CD4-positive, alpha-beta T cell treated with Interleukin-12 subunit alpha and Interleukin-12 subunit beta, for 1 hour (primary cell): ENCODE measurements around the gene PARD3B.

Source experiments
- DNase-seq: peaks from one replicate; pipeline ENCODE4 v3.0.0-alpha.2; 2020

The PARD3B gene, protein sequence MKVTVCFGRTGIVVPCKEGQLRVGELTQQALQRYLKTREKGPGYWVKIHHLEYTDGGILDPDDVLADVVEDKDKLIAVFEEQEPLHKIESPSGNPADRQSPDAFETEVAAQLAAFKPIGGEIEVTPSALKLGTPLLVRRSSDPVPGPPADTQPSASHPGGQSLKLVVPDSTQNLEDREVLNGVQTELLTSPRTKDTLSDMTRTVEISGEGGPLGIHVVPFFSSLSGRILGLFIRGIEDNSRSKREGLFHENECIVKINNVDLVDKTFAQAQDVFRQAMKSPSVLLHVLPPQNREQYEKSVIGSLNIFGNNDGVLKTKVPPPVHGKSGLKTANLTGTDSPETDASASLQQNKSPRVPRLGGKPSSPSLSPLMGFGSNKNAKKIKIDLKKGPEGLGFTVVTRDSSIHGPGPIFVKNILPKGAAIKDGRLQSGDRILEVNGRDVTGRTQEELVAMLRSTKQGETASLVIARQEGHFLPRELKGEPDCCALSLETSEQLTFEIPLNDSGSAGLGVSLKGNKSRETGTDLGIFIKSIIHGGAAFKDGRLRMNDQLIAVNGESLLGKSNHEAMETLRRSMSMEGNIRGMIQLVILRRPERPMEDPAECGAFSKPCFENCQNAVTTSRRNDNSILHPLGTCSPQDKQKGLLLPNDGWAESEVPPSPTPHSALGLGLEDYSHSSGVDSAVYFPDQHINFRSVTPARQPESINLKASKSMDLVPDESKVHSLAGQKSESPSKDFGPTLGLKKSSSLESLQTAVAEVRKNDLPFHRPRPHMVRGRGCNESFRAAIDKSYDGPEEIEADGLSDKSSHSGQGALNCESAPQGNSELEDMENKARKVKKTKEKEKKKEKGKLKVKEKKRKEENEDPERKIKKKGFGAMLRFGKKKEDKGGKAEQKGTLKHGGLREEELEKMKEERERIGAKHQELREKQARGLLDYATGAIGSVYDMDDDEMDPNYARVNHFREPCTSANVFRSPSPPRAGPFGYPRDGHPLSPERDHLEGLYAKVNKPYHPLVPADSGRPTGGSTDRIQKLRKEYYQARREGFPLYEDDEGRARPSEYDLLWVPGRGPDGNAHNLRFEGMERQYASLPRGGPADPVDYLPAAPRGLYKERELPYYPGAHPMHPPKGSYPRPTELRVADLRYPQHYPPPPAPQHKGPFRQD (N-terminal part only)

DNA sequence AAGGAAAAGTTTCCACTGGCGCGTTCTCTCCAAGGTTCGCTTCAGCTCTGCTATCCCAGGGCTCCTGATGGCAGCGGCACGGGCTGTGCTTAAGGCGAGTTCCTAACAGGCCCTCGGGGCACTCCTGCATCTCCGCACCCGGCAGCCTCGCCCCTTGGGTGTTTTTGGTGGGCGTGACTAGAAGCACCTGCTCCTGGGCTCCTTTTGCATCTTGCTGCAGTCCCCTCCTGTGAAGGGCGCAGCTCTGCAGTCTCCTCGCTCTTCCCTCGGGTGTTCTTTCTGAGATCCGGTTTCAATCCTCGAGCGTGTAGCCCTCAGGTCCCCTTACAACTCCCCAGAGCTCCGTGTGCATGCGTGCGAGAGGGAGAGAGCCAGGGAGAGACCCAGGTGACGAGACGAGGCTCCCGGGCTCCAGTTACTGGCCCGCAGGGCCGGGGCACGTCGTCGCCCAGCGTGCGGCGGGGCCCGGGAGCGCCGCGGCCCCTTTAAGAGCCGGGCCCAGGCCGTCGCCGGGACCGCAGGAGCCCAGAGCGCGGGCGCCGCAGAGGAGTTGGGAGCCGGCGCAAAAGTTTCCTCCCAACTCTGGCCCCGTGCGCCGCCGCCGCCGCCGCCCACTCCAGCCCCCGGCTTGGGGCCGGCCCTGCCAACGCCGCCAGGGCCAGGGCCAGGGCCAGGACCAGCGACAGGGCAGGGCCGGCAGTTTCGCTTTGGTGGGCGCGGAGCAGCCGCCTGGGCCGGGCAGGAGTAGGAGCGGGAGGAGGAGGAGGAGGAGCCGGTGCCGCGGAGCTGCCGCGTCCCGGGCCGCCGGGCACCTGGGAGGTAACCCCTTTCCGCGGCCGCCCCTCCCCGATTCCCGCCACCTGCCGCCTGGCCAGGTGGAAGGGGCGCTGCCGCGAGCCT is at the start of gene PARD3B:
PARD3B (plus strand) TSS at position 515 of the 900 bp plus-strand sequence. CDS start 525 bp downstream, outside the sequence.
- DNase-seq, result no peak

DNA sequence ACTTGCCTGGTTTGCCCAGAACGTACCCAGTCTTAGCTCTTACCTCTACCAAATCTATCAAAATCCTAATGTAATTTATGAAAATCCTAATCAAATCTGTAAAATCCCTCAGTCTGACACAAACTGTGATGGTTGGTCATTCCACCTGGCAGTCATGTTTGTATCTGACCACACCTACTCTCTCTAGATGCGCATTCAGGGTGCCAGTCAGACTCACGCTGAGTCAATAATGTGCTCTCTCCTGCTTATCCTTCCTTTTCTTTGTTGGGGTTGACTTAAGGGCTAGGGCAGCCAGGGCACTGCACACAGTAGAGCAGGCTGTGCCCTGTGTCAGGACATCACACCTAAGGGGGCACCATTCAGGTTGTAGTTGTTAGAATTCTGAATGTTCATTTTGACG is 48.5 kb upstream of the PARD3B start:
- DNase-seq, result no peak

DNA sequence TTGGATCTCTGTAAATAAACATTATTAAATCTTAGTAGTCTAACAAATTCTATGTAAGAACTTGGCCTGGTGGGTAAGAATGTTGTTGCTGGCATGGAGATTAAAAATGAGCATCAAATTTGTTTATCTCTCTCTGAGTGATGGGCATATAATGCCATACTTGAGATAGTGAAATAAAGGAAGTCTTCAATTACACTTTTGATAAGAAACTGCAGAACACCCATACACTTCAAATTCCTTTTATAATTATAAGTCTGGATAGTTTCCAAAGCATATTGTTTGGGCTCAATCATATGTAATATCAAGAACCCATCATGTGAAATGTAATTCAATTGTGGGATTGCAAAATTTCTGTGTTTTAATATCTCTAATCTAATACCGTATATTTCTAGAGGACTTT is 47.4 kb upstream of the PARD3B start:
- no peak for DNase-seq

DNA sequence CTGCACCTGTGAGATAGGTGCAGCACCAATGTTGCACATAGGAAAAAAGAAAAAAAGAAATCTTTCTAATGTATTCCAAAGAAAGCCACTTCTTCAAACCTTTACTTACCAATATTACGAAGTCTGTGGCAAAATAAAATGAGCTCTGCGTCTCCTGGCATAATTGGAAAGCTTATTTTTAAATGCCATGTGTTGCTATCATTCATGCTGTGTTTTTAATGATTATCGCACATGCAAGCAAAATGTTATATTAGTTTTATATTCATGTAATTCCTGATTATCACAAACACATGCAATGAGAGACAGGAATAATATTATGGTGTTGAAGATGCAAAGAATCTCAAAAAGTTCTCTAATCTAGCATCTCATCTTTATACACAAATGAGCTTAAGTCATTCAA is 47.0 kb upstream of the PARD3B start:
- DNase-seq, result no peak

DNA sequence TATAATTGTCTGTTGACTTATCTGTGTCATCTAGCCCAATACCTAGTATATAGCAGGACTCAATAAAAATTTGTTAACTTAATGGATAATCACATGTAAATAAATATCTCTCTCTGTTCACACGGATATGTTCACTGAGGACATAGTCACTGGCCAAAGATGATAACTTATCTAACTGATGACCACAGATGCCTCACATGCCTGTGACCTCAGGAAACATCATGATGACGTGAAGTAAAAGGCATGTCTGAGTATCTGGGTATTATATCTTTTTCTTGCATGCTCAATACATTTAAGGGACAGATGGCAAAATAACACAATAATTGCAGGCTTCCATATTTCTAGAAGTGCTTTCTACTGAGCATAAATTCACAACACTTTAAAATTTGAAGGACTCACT is 41.4 kb upstream of the PARD3B start:
- DNase-seq, result no peak

DNA sequence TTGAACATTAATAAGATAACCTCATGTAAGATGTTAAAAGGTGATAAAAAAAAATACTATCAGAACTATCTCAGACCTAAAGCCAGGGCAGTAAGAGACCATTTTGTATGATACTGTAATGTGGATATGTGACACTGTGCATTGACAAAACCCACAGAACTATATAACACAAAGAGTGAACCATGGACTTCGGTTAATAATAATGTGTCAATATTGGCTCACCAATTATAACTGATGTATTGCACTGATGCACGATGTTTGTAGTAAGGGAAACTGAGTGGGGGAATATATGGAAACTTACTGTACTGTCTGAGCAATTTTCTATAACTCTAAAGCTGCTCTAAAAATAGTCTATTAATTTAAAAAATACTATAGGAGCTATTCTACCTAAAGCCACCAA is 40.7 kb upstream of the PARD3B start:
- no peak for DNase-seq

DNA sequence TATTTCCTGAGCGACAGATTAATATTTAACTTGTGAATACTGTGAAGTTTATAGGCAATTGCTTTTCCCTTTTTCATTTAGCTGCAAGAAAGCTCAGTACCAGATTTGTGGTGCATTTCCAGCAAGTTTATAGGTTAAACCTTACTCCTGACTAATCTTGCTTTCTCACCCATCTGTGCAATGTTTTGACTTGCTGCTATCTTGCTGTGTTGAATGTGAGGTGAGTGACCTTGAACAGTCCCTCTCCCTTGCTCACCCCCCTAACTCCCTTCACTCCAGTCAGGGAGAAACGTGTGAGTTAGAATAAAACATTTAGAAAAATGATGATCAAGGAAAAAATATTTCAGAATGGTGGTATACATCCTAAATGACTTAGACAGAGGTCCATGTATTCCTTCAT is 39.8 kb upstream of the PARD3B start:
- DNase-seq, result no peak

DNA sequence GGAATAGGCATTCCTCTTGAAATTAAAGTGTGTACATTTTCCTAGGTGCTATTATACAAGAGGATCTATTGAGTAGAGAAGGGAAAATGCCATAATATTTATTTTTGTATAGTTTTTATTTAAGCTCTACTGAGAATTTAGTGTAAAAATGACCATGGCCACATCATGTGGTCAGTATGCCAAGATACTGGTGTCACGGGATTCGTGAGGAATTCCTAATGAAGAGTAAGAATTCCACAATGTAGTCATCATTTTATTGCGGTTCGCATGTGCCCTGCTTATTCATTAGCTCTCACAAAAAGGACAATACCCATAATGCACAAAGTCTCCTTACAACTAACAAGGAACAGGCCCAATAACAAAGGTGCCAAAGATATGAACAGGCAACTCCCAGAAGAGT is 39.3 kb upstream of the PARD3B start:
- no peak for DNase-seq

DNA sequence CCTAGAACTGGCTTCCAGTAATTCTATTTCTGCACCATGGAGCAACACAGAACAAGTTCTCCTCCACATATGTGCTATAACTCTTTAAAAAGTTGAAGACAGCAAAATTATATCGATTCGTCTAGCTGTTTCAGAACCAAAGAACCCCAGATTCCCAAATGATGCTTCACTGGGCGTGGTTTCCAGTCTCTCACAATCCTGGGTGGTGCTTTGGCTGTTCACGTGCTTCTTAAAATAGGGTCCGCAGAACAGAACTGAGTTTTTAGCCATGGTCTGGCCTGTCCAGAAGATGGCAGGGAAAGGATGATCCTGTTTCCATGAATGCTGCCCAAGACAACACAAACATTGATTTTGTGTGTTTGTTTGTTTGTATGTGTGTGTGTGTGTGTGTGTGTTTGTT is 37.6 kb upstream of the PARD3B start:
- DNase-seq, result no peak

DNA sequence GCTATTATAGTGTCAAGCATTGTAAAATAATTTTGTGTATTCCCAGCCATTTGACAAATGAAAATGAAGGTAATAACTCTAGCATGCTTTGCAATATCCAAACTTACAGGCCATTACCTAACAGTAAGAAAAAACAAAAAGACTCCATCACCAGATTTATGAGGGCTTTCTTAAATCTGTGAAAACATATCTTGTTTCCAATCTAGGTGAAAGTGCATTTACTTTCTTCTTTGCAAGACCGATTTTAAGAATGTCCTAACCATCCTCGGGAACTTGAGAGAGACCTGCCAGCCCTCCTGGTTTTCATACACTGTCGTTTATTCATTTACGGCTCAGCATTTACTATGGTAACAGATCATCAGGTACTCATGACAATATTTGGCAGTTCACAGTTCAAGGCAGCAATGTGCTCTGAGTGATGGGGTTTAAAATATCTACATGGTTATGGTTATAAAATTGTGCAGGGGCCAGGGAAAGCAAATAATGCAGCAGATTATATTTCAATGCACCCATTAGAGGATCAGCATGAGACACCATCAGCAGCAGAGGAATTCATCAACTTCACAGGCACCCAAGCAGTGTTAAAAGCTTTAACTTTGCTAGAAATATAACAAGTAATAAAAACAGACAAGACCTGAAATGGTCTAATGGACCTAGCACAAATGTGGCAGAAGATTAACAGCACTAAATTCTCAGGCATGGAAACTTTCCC is 34.4 kb upstream of the PARD3B start:
- no peak for DNase-seq

DNA sequence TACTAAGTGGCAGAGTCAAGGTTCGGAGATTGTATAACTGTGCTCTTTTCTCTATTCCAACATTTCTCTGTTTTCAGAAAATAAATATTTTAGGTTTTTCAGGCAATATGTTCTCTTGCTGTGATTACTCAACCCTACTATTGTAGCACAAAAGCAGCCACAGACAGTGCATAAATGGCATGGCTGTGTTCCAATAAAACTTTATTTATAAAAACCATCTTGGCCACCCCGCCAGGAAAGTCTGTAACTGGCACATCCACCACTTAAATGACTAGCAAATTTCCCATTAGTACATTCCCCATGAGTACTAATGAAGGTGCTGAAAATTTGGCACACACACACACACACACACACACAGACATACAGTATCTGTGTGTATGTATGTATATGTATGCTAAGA is 30.8 kb upstream of the PARD3B start:
- DNase-seq, result no peak

DNA sequence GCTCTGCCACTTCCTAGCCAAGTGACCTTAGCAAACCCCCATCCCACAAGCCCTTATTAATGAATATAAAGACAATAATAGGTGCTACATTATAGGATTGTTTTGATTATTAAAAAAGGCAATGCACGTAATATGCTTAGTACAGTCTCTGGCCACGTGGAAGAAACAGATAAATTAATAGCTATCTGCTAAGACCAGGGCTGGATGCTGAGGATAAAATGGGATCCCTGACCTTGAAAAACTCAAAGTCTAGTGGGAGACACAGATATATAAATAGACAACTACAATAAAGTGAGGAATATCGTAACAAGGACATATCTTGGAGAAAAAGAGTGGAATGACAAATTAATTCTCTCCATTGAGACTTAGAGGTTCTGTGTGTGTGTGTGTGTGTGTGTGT is 29.9 kb upstream of the PARD3B start:
- no peak for DNase-seq

DNA sequence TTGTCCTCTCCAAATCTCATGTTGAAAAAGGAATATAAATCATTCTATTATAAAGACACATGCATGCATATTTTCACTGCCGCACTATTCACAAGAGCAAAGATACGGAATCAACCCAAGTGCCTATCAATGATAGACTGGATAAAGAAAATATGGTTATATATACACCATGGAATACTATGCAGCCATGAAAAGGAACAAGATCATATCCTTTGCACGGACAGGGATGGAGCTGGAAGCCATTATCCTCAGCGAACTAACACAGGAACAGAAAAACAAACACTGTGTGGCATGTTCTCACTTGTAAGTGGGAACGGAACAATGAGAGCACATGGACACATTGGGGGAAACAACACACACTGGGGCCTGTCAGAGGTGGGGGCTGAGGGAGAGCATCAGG is 28.1 kb upstream of the PARD3B start:
- DNase-seq, result no peak

DNA sequence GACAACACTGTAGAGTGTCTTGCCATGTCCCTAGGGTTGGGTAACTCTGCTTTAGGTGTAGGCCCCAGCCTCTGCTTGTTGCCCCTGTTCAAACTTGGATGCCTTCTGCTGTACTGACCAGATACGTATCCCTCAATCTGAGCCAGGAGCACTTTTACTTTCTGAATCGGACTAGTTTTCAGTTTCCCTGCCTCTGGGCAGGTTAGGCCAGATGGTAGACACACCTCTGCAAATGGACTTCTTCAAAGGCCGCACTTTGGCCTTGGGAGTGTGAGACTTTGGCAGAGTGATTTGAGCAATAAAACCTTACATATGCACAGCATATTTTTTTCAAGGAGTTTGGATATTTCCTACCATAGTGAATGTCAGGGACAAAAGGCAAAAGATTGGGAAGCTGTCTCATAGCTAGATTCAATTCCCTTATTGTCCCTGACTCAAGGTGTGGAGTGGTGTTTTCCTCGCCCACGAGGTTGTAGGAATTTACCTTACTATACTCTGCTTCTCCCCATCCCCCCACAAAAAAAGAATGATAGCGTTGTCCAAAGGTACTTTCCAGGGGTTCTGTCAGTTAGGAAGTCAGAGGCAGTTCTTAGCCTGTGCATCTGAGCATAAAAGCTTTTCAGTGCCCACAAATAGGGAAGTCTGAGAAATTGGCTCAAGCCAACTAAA is 15.3 kb upstream of the PARD3B start:
- DNase-seq, result no peak

DNA sequence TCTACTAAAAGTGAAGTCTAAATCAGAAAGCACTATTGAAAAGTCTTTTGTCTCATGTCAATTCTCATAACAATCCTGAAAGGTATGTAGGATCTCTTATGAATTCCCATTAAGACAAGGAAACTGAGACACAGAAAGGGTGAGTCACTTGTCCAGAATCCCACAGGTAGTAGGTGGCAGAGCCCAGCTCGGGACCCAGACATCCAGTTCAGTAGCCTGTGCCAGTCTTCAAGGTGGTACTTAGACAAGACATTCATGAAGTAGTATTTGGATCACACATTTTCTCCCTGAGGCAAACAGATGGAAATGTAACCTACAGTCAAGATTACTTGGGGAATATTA is 14.8 kb upstream of the PARD3B start:
- no peak for DNase-seq

DNA sequence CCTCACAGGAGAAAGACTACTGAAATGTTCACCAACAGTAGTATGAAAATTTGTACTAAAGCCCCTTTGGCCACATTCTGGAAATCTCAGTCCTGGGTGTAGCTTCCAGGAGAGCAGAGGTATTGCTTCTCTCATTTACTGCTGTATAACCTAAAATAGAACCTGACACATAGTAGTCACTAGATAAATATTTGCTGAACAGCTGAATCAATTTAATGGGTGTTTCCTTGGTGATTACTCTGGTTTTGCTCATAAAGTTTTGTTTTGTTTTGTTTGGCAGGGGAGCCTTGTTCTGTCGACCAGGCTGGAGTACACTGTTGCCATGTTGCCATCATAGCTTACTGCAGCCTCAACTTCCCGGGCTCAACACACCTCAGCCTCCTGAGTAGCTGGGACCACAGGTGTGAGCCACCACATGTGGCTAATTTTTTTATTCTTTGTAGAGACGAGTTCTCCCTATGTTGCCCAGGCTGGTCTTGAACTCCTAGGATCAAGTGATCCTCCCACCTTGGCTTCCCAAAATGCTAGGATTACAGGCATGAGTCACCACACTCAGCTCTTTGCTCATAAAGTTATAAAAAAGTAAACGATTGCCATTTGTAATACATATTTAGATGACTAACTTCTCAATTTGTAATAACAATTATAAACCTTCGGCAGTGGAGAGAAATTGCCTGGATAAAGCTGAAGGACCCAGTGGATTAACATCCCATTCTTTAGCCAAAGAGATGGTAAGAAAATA is 11.5 kb upstream of the PARD3B start:
- no peak for DNase-seq

DNA sequence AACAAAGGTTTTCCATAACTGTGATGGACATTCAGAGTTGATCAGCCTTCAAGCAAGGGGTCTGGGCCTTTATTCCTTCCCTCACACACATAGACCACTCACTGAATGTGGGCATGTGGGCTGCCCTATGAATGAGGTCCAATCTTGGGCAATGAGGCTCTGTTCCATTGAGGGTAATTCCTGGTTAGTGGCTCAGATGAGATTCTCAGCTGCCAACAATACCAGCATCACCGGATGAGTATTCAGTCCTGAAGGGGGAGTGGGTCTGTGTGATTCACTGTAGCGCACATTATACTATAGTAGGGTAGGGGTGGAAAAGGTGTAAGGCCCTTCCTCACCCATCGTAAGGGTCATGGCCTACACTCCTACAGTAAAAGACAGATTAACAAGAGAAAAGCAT is 9.9 kb upstream of the PARD3B start:
- DNase-seq, result no peak

DNA sequence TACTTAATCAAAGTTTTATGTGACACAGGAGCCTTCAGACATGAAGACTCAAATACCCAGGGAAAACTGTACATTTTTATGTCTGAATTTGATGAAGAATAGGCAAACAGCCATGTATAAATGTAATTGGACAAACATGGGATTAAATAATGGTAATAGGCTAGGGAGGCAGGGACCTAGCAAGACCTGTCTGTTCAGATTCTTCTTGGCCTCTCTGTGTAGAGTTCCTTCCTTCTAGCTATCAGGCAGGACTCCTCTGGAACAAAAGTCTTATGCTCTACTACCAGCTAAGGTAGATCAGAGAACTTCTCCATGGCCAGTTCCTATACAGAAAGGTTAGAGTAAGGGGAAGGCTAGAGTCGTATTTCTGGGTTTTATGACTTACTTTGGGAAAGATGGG is 9.5 kb upstream of the PARD3B start:
- DNase-seq, result no peak

DNA sequence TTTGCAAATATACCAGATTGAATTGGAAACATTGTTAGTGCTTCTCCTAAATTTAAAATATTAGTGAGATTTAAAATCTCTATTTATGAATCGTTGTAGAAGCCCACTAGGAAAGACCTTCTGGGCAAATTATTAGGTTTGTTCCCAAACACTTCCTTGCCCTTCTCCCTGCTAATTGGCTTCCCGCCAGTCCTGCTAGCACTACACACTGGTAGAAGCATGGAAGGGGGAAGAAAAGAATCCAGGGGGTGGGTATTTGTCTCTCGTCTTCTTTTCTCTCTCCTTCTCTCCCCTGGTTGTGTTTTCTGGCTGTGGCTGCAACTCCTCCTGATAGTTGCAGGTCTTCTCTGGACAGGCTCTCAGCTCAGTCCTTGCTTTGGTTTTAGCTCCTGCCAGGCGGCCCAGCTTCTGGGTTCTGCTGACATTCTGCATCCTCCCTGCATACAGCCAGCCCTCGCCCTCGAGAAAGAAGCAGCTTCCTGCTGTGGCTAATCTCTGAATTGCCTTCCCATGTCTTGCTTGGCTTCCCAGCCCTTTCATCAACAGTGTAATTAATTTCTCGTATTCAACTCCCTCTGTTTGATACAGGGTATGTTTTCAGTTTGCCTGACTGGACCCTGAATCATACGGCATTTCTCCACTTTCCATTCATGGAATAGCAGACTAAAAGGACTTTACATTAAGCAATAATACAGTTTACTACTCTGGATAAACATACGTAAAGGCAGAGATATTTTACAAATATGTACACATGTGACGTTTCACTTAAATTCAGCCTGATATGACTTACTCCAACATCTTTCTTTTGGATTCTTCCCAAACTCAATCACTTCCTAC is 6.9 kb upstream of the PARD3B start:
- DNase-seq, result no peak

DNA sequence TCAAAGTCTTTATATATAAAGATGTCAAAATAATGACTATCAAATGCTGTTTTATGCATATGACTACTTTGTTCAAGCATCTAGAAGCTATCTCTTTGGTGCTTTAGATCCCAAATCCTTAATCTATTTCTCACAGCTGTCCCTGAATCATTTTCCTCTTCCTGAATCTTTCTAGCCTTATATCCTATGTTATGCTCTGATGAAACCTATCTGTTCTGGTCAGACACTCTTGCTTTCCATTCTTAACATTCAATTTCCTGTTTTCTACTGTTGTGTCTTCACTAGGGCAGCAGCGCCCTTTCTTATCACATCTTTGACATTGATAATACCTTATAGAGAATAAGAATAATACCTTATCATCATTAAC is 6.3 kb upstream of the PARD3B start:
- no peak for DNase-seq
